WERI-Rb-1 (cell line): ENCODE data around the gene CYP46A1.

Experiments used
- DNase-seq: peaks from one replicate; pipeline ENCODE4 v3.0.0-alpha.2; 2020
- H3K27ac ChIP-seq: fragments of 250-450 bp; sonication (Bioruptor Pico); 2 replicates; pipeline ENCODE4 v1.5.1; 2020; ENCODE audit warnings: mild to moderate bottlenecking, moderate library complexity
- H3K27me3 ChIP-seq: fragments of 250-450 bp; sonication (Bioruptor Pico); 2 replicates; pipeline ENCODE4 v1.5.1; 2021; ENCODE audit warnings: mild to moderate bottlenecking, low read depth, moderate library complexity; ENCODE audit not compliant: insufficient read depth, severe bottlenecking
- H3K36me3 ChIP-seq: fragments of 250-450 bp; sonication (Bioruptor Pico); 2 replicates; pipeline ENCODE4 v1.5.1; 2020; ENCODE audit warnings: mild to moderate bottlenecking, moderate library complexity
- H3K4me3 ChIP-seq: 2 replicates; pipeline ENCODE4 v1.5.1; 2011; ENCODE audit warnings: low read depth, mild to moderate bottlenecking, control low read depth, low read length
- H3K9me3 ChIP-seq: fragments of 250-450 bp; sonication (Bioruptor Pico); 2 replicates; pipeline ENCODE4 v1.5.1; 2021; ENCODE audit warnings: mild to moderate bottlenecking, moderate library complexity; ENCODE audit not compliant: severe bottlenecking
- TF ChIP-seq, protein P1 (sequence below): IDR thresholded peaks from 2 replicates; pipeline ENCODE4 v1.5.1; 2011; ENCODE audit warnings: low read depth, mild to moderate bottlenecking, control low read depth, inconsistent platforms, low read length

The CYP46A1 gene

GRCh38 chr14:99727096-99727870 is 43.2 kb downstream of the CYP46A1 start:
- Histone ChIP-seq H3K27me3 (no peaks in the 10 kb centered on the region), H3K36me3 (no peaks in the 10 kb centered on the region), H3K9me3 (peaks cover 2% of the 10 kb centered on the region), H3K4me3 (no peak overlapping the region), H3K27ac (no peak overlapping the region)
- DNase-seq: no peak
- TF ChIP-seq, protein P1, sequence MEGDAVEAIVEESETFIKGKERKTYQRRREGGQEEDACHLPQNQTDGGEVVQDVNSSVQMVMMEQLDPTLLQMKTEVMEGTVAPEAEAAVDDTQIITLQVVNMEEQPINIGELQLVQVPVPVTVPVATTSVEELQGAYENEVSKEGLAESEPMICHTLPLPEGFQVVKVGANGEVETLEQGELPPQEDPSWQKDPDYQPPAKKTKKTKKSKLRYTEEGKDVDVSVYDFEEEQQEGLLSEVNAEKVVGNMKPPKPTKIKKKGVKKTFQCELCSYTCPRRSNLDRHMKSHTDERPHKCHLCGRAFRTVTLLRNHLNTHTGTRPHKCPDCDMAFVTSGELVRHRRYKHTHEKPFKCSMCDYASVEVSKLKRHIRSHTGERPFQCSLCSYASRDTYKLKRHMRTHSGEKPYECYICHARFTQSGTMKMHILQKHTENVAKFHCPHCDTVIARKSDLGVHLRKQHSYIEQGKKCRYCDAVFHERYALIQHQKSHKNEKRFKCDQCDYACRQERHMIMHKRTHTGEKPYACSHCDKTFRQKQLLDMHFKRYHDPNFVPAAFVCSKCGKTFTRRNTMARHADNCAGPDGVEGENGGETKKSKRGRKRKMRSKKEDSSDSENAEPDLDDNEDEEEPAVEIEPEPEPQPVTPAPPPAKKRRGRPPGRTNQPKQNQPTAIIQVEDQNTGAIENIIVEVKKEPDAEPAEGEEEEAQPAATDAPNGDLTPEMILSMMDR: no peak

GRCh38 chr14:99728231-99728920 is 44.3 kb downstream of the CYP46A1 start:
- Histone ChIP-seq H3K9me3 (no peaks in the 10 kb centered on the region), H3K27ac (peak overlapping the region; percentile 7), H3K36me3 (no peaks in the 10 kb centered on the region), H3K27me3 (no peaks in the 10 kb centered on the region), H3K4me3 (no peak overlapping the region)
- TF ChIP-seq, protein P1: no peak
- peak; percentile 7 for DNase-seq

GRCh38 chr14:99728981-99729451 is 44.9 kb downstream of the CYP46A1 start:
- Histone ChIP-seq H3K36me3 (no peaks in the 10 kb centered on the region), H3K4me3 (no peak overlapping the region), H3K27ac (peak overlapping the region; percentile 7; the same call in 1 of the 2 replicates), H3K9me3 (no peaks in the 10 kb centered on the region), H3K27me3 (no peaks in the 10 kb centered on the region)
- peak; percentile 51 for DNase-seq
- TF ChIP-seq, protein P1: no peak

DNA sequence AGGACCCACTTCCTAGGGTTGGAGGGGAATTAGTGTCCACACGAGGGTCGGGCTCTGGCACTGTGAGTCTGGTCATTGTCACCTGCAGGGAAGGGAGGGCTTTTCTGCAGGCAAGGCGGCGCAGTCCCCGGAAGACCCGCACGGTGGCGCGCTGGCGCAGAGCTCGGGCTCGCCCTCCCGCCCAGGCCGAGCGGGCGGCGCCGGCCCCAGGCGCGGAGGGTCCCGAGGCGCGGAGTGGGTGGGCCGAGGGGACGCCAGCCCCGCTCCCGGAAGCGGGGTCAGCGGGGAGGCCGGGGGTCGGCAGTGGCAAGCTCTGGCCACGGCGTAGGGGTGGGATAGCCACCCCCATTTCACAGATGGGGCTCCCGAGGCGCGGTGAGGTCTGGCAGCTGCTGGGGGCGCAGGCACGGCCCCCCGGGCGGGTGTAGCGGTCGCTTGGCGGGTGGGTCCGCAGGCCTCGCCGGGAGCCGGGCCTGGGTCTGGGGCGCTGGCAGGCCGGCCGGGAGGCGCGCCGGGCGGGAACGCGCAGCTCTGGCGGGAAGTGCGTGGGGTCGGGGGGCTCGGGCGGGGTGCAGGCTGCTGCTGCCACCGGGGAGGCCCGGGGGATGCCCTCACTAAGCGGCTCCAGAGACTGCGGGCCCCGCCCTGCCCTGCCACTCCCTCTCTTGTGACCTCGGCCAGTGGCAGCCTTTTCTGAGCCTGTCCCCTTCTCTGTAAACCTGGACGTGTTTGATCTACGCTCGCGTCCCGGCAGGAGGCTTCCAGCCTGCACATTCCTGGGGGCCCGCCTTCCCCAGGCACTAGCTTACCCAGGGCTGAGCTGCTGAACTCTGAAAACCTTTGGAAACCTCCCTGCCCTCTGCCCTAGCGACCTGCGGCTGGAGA is 46.1 kb downstream of the CYP46A1 start:
- no peaks in the 10 kb centered on the region for H3K27me3 ChIP-seq
- no peaks in the 10 kb centered on the region for H3K9me3 ChIP-seq
- H3K27ac ChIP-seq: peak overlapping the region; percentile 71
- H3K36me3 ChIP-seq: no peaks in the 10 kb centered on the region
- TF ChIP-seq, protein P1: peak; percentile 92
- DNase-seq: peak; percentile 83
- H3K4me3 ChIP-seq: peak overlapping the region; percentile 49

DNA sequence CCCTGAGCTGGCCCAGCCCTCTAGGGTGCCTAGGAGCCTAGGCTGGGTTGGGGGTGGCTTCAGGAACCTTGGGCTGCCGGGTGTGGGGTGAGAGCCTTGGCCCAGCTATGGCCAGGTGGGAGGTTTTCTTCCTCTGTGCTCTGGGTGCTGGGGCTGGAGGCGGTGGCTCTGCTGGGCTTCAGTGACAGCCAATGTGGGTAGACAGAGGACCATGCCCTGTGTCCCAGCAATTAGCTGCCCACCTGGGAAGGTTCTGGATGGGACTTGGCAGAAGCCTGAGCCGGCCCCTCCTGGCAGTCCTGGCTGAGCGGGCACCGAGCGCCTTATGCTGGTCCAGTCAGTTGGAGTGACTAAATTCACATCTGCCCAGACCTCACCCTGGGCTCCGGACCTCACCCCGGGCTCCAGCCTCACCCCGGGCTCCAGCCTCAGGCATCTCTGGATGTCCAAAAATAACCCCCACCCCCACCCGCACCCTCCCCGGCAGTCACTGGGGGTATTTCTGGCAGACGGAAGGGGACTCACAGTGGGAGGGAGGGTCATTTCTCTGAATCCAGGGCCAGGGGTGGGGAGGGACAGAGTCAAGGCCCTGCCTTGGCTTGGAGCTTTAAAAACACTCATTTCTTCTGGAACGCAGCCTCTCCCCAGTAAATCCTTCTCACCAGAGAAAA is 46.9 kb downstream of the CYP46A1 start:
- Histone ChIP-seq H3K27ac (no peak overlapping the region), H3K36me3 (no peaks in the 10 kb centered on the region), H3K9me3 (no peaks in the 10 kb centered on the region), H3K4me3 (peak overlapping the region; percentile 49), H3K27me3 (no peaks in the 10 kb centered on the region)
- TF ChIP-seq, protein P1: no peak
- no peak for DNase-seq
